ENCODE data around the gene CORT.

CORT gene

GRCh38 chr1:10438677-10439163 lies 11.1 kb upstream of the CORT start:
- H3K36me3 ChIP-seq (ENCODE audit: control insufficient read depth, insufficient read depth, low read length), result no peaks in the 10 kb centered on the region
- H3K4me3 ChIP-seq (ENCODE audit: low read depth, low read length), result no peak overlapping the region
- no peak overlapping the region for H3K9ac ChIP-seq (ENCODE audit: low read length)
- no peak overlapping the region for H3K27ac ChIP-seq (ENCODE audit: low read depth, low read length)
- no peaks in the 10 kb centered on the region for H3K9me3 ChIP-seq (ENCODE audit: control insufficient read depth, insufficient read depth, low read depth, low read length)
- no peaks in the 10 kb centered on the region; the same call in 1 of the 2 replicates for H3K4me1 ChIP-seq (ENCODE audit: control insufficient read depth, insufficient read depth, low read length)
- H3K27me3 ChIP-seq (ENCODE audit: control insufficient read depth, insufficient read depth, low read length), result no peaks in the 10 kb centered on the region

GRCh38 chr1:10440305-10440704 lies 9.5 kb upstream of the CORT start:
- H3K4me3 ChIP-seq (ENCODE audit: low read depth, low read length), result no peak overlapping the region
- peaks cover 6% of the 10 kb centered on the region; the same call in 1 of the 2 replicates for H3K36me3 ChIP-seq (ENCODE audit: control insufficient read depth, insufficient read depth, low read length)
- H3K27ac ChIP-seq (ENCODE audit: low read depth, low read length), result no peak overlapping the region
- H3K9ac ChIP-seq (ENCODE audit: low read length), result no peak overlapping the region
- no peaks in the 10 kb centered on the region for H3K27me3 ChIP-seq (ENCODE audit: control insufficient read depth, insufficient read depth, low read length)
- no peaks in the 10 kb centered on the region for H3K4me1 ChIP-seq (ENCODE audit: control insufficient read depth, insufficient read depth, low read length)
- H3K9me3 ChIP-seq (ENCODE audit: control insufficient read depth, insufficient read depth, low read depth, low read length), result no peaks in the 10 kb centered on the region

GRCh38 chr1:10440794-10441193 lies 9.0 kb upstream of the CORT start:
- no peaks in the 10 kb centered on the region for H3K9me3 ChIP-seq (ENCODE audit: control insufficient read depth, insufficient read depth, low read depth, low read length)
- H3K9ac ChIP-seq (ENCODE audit: low read length), result no peak overlapping the region
- no peaks in the 10 kb centered on the region for H3K4me1 ChIP-seq (ENCODE audit: control insufficient read depth, insufficient read depth, low read length)
- peaks cover 6% of the 10 kb centered on the region; the same call in 1 of the 2 replicates for H3K36me3 ChIP-seq (ENCODE audit: control insufficient read depth, insufficient read depth, low read length)
- no peaks in the 10 kb centered on the region for H3K27me3 ChIP-seq (ENCODE audit: control insufficient read depth, insufficient read depth, low read length)
- no peak overlapping the region for H3K4me3 ChIP-seq (ENCODE audit: low read depth, low read length)
- no peak overlapping the region for H3K27ac ChIP-seq (ENCODE audit: low read depth, low read length)

DNA sequence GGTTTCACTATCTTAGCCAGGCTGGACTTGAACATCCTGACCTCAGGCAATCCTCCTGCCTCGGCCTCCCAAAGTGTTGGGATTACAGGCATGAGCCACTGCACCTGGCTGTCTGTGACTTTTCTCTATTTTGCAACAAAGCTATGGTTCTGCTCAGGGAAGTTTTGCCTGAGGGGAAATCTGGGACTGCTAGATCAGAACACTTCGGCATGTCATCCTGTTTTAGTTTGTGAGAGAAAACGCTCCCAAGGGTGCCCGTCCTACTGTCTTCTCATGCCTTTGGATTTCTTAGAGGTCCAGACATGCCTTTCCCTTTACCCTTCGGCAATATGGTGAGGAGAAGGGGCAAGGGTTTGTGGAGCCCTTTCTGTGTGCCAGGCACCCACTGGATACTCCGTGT lies 5.6 kb upstream of the CORT start:
- peaks cover 6% of the 10 kb centered on the region; the same call in 1 of the 2 replicates for H3K36me3 ChIP-seq (ENCODE audit: control insufficient read depth, insufficient read depth, low read length)
- H3K27me3 ChIP-seq (ENCODE audit: control insufficient read depth, insufficient read depth, low read length), result no peaks in the 10 kb centered on the region
- H3K27ac ChIP-seq (ENCODE audit: low read depth, low read length), result no peak overlapping the region
- no peaks in the 10 kb centered on the region for H3K4me1 ChIP-seq (ENCODE audit: control insufficient read depth, insufficient read depth, low read length)
- H3K9ac ChIP-seq (ENCODE audit: low read length), result no peak overlapping the region
- H3K9me3 ChIP-seq (ENCODE audit: control insufficient read depth, insufficient read depth, low read depth, low read length), result no peaks in the 10 kb centered on the region
- no peak overlapping the region for H3K4me3 ChIP-seq (ENCODE audit: low read depth, low read length)

DNA sequence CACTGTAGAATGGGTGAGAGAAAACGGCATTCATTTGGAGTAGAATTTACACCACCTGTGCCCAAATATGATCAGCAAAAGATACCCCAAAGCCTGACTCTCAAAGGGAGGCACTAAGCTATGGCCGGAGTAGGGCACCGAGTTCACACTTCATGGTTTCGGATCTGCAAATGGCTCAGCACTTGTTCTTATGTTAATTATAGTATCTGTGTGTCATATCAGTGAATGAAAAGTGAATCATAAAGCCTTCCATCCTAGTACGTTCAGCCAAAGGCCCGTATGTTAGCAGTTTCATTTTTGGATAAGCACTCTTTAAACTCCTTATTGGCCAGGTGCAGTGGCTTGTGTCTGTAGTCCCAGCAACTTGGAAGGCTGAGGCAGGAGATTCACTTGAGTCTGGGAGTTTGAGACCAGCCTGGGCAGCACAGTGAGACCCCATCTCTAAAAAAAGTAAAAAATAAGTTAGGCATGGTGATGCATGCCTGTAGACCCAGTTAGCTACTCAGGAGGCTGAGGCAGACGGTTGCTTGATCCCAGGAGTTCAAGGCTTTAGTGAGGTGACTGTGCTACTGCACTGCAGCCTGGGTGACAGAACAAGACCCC lies 4.9 kb upstream of the CORT start:
- H3K4me3 ChIP-seq (ENCODE audit: low read depth, low read length), result no peak overlapping the region
- H3K27ac ChIP-seq (ENCODE audit: low read depth, low read length), result no peak overlapping the region
- H3K9ac ChIP-seq (ENCODE audit: low read length), result no peak overlapping the region
- no peaks in the 10 kb centered on the region for H3K9me3 ChIP-seq (ENCODE audit: control insufficient read depth, insufficient read depth, low read depth, low read length)
- H3K27me3 ChIP-seq (ENCODE audit: control insufficient read depth, insufficient read depth, low read length), result no peaks in the 10 kb centered on the region
- no peaks in the 10 kb centered on the region for H3K4me1 ChIP-seq (ENCODE audit: control insufficient read depth, insufficient read depth, low read length)
- peaks cover 6% of the 10 kb centered on the region; the same call in 1 of the 2 replicates for H3K36me3 ChIP-seq (ENCODE audit: control insufficient read depth, insufficient read depth, low read length)

- Histone ChIP-seq H3K9me3 (ENCODE audit: control insufficient read depth, insufficient read depth, low read depth, low read length) (no peaks in the 10 kb centered on the region), H3K36me3 (ENCODE audit: control insufficient read depth, insufficient read depth, low read length) (peaks cover 6% of the 10 kb centered on the region; the same call in 1 of the 2 replicates), H3K27ac (ENCODE audit: low read depth, low read length) (no peak overlapping the region), H3K9ac (ENCODE audit: low read length) (no peak overlapping the region), H3K4me1 (ENCODE audit: control insufficient read depth, insufficient read depth, low read length) (peaks cover 13% of the 10 kb centered on the region), H3K4me3 (ENCODE audit: low read depth, low read length) (no peak overlapping the region), H3K27me3 (ENCODE audit: control insufficient read depth, insufficient read depth, low read length) (no peaks in the 10 kb centered on the region)
Measured at GRCh38 chr1:10446790-10447422, 2.9 kb upstream of the CORT start.

DNA sequence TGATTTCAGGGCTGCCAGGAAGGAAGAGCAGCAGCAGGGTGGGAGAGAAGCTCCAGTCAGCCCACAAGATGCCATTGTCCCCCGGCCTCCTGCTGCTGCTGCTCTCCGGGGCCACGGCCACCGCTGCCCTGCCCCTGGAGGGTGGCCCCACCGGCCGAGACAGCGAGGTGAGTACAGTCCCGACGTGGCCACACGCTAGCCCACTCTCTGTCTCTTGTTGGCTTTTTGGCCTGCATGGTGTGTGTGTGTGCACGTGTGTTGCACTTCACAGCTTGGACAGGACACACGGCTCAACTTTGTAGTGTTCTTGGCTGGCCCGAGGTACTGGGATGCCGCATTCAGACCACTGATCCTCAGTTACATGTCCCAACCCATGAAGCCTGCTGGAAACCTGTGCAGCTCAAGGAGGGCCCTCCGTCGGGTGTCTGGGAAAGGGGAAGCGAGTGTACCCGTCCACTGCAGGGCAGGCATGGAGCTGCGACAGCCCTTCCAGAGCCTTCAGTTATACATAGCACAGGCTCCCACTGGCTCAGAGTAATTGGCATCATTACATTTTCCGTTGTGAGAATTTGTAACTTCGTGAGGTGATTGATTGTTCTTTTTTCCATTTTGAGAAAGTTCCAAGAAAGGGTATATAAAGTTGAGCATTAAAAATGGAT lies 454 bp downstream of the CORT start:
- Histone ChIP-seq H3K9me3 (ENCODE audit: control insufficient read depth, insufficient read depth, low read depth, low read length) (peaks cover 2% of the 10 kb centered on the region; the same call in 1 of the 2 replicates), H3K27ac (ENCODE audit: low read depth, low read length) (no peak overlapping the region), H3K4me1 (ENCODE audit: control insufficient read depth, insufficient read depth, low read length) (peaks cover 13% of the 10 kb centered on the region), H3K4me3 (ENCODE audit: low read depth, low read length) (no peak overlapping the region), H3K27me3 (ENCODE audit: control insufficient read depth, insufficient read depth, low read length) (no peaks in the 10 kb centered on the region), H3K36me3 (ENCODE audit: control insufficient read depth, insufficient read depth, low read length) (no peaks in the 10 kb centered on the region; the same call in 1 of the 2 replicates), H3K9ac (ENCODE audit: low read length) (no peak overlapping the region)

GRCh38 chr1:10450836-10451235 lies 1.0 kb downstream of the CORT start:
- no peak overlapping the region for H3K4me3 ChIP-seq (ENCODE audit: low read depth, low read length)
- H3K9me3 ChIP-seq (ENCODE audit: control insufficient read depth, insufficient read depth, low read depth, low read length), result peaks cover 2% of the 10 kb centered on the region; the same call in 1 of the 2 replicates
- no peaks in the 10 kb centered on the region for H3K27me3 ChIP-seq (ENCODE audit: control insufficient read depth, insufficient read depth, low read length)
- H3K36me3 ChIP-seq (ENCODE audit: control insufficient read depth, insufficient read depth, low read length), result no peaks in the 10 kb centered on the region; the same call in 1 of the 2 replicates
- H3K27ac ChIP-seq (ENCODE audit: low read depth, low read length), result no peak overlapping the region
- peaks cover 13% of the 10 kb centered on the region for H3K4me1 ChIP-seq (ENCODE audit: control insufficient read depth, insufficient read depth, low read length)
- H3K9ac ChIP-seq (ENCODE audit: low read length), result no peak overlapping the region

DNA sequence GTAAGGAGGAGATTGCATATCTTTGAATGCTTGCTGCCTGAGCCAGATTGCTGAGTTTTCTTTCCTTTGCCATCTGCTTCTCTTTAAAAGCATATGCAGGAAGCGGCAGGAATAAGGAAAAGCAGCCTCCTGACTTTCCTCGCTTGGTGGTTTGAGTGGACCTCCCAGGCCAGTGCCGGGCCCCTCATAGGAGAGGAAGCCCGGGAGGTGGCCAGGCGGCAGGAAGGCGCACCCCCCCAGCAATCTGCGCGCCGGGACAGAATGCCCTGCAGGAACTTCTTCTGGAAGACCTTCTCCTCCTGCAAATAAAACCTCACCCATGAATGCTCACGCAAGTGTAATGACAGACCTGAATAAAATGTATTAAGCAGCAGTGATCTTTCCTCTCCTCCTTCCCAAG lies 1.5 kb downstream of the CORT start:
- H3K9ac ChIP-seq (ENCODE audit: low read length), result no peak overlapping the region
- H3K9me3 ChIP-seq (ENCODE audit: control insufficient read depth, insufficient read depth, low read depth, low read length), result peaks cover 2% of the 10 kb centered on the region; the same call in 1 of the 2 replicates
- no peak overlapping the region for H3K4me3 ChIP-seq (ENCODE audit: low read depth, low read length)
- no peak overlapping the region for H3K27ac ChIP-seq (ENCODE audit: low read depth, low read length)
- H3K4me1 ChIP-seq (ENCODE audit: control insufficient read depth, insufficient read depth, low read length), result peaks cover 13% of the 10 kb centered on the region
- H3K36me3 ChIP-seq (ENCODE audit: control insufficient read depth, insufficient read depth, low read length), result no peaks in the 10 kb centered on the region; the same call in 1 of the 2 replicates
- no peaks in the 10 kb centered on the region for H3K27me3 ChIP-seq (ENCODE audit: control insufficient read depth, insufficient read depth, low read length)

DNA sequence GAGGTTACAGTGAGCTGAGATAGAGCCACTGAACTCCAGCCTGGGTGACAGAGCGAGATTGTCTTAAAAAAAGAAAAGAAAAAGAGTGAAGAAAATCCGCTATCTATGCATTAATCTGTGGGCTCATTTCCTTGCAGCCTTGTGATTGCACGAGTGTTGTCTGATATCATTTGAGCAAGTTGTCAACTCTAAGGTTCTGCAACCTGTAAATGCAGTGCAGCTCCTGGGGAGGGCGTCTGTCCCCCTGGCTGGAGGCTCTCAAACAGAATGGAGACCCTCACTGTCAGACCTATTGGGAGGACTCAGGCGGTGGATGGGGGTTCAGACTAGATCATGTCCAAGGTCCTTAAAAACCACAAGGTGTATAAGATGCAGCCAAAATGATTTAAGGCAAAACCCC lies 6.2 kb downstream of the CORT start:
- Histone ChIP-seq H3K36me3 (ENCODE audit: control insufficient read depth, insufficient read depth, low read length) (peaks cover 29% of the 10 kb centered on the region), H3K27ac (ENCODE audit: low read depth, low read length) (no peak overlapping the region), H3K9ac (ENCODE audit: low read length) (no peak overlapping the region), H3K4me1 (ENCODE audit: control insufficient read depth, insufficient read depth, low read length) (peaks cover 8% of the 10 kb centered on the region), H3K27me3 (ENCODE audit: control insufficient read depth, insufficient read depth, low read length) (no peaks in the 10 kb centered on the region), H3K9me3 (ENCODE audit: control insufficient read depth, insufficient read depth, low read depth, low read length) (peaks cover 2% of the 10 kb centered on the region; the same call in 1 of the 2 replicates), H3K4me3 (ENCODE audit: low read depth, low read length) (no peak overlapping the region)

DNA sequence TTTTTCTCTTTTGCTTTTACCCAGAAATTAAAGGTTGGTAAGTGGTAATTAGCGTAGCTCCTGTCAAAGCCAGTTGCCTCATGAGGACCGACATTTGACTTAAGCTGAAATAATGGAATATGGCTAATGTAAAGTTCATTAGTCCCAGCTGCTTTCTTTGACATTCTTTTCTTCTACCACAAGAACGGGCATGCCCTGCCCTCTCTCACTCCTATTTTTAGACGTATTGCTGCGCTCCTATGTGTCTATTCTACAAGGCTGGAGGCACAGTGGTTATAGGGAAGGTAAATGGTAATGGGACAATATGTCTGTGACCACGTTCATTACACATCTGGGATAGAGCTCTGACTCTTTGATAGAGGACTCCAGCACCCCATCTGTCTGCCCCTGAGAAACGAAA lies 6.8 kb downstream of the CORT start:
- H3K9ac ChIP-seq (ENCODE audit: low read length), result no peak overlapping the region
- peaks cover 2% of the 10 kb centered on the region for H3K4me1 ChIP-seq (ENCODE audit: control insufficient read depth, insufficient read depth, low read length)
- peaks cover 2% of the 10 kb centered on the region; the same call in 1 of the 2 replicates for H3K9me3 ChIP-seq (ENCODE audit: control insufficient read depth, insufficient read depth, low read depth, low read length)
- H3K27ac ChIP-seq (ENCODE audit: low read depth, low read length), result no peak overlapping the region
- H3K36me3 ChIP-seq (ENCODE audit: control insufficient read depth, insufficient read depth, low read length), result peaks cover 35% of the 10 kb centered on the region
- H3K4me3 ChIP-seq (ENCODE audit: low read depth, low read length), result no peak overlapping the region
- no peaks in the 10 kb centered on the region for H3K27me3 ChIP-seq (ENCODE audit: control insufficient read depth, insufficient read depth, low read length)

Data from HUES6 (cell line).